ENCODE measurements around the gene ATG9A. TPM values are rescaled to one million over a fixed set of nuclear protein-coding genes. Genes with fewer than 3 reads are reported as not detected.

The ATG9A gene
- polyA plus RNA-seq, 1 donor from 2014 or later, result 26.2 TPM

DNA sequence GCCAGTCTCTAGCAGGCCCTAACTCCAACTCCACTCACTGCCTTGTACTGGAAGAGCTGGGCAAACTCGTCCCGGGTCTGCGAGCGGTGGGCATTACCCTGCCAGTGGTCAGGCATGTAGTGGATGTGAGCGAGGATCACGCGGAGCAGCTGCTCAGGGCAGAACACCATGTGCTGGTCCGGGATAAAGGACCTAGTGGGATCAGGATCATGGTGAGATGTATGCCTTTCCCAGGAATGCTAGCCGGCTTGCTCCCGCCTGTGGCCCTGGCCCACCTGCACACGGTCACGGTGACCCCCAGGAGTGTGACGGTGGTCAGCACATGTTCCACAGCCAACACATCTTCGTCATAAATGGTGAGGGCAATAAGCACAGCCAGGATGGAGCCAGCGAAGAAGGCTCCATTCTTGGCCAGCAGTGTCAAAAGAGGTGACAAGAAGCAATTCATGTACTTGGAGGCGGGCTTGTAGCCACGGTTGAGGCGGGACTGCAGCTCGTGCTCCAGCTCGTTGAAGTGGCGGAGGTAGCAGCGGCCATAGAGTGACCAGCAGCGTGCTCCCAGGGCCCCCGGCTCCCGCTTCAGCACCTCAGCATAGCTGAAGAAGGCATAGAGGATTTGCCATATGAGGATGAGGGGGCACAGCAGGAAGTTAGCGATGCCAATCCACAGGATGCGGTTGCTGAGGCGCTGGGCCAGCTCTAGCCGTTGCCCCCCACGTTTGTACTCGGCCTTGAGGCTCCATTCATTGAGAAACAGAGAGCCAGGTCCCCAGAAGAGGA, 5.4 kb downstream of the ATG9A start:
- no peaks in the 10 kb centered on the region for H4K20me1 ChIP-seq (ENCODE audit: insufficient read depth)
- no peak overlapping the region for H3K9ac ChIP-seq (ENCODE audit: low read length)
- H3K27me3 ChIP-seq (ENCODE audit: insufficient read depth, low read depth, low read length), result no peaks in the 10 kb centered on the region
- peaks cover 11% of the 10 kb centered on the region for H3K79me2 ChIP-seq (replicated peaks; ENCODE audit: insufficient read depth, low read length)
- H3K4me2 ChIP-seq (ENCODE audit: low read length), result no peak overlapping the region
- H3K9me3 ChIP-seq (ENCODE audit: low read length), result no peaks in the 10 kb centered on the region
- H3K27ac ChIP-seq (ENCODE audit: low read length), result no peak overlapping the region
- H3K4me3 ChIP-seq (ENCODE audit: low read length), result no peak overlapping the region
- TF ChIP-seq SMC3 (conservative IDR thresholded peaks at IDR 0.05; ENCODE audit: poor library complexity) (no peak), EZH2 (IDR thresholded peaks at IDR 0.05; ENCODE audit: borderline replicate concordance, insufficient read depth, low read length, poor library complexity, severe bottlenecking) (no peak), MXI1 (conservative IDR thresholded peaks at IDR 0.05; ENCODE audit: poor library complexity, severe bottlenecking) (no peak), TAF1 (IDR thresholded peaks at IDR 0.05; ENCODE audit: low read depth) (no peak), POLR2AphosphoS5 (IDR thresholded peaks at IDR 0.05) (no peak), EP300 (conservative IDR thresholded peaks at IDR 0.05; ENCODE audit: poor library complexity, severe bottlenecking) (no peak), RAD21 (conservative IDR thresholded peaks at IDR 0.05) (no peak)
- TF ChIP-seq, protein P1, sequence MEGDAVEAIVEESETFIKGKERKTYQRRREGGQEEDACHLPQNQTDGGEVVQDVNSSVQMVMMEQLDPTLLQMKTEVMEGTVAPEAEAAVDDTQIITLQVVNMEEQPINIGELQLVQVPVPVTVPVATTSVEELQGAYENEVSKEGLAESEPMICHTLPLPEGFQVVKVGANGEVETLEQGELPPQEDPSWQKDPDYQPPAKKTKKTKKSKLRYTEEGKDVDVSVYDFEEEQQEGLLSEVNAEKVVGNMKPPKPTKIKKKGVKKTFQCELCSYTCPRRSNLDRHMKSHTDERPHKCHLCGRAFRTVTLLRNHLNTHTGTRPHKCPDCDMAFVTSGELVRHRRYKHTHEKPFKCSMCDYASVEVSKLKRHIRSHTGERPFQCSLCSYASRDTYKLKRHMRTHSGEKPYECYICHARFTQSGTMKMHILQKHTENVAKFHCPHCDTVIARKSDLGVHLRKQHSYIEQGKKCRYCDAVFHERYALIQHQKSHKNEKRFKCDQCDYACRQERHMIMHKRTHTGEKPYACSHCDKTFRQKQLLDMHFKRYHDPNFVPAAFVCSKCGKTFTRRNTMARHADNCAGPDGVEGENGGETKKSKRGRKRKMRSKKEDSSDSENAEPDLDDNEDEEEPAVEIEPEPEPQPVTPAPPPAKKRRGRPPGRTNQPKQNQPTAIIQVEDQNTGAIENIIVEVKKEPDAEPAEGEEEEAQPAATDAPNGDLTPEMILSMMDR (IDR thresholded peaks at IDR 0.05; ENCODE audit: poor library complexity, severe bottlenecking), result no peak
- TF ChIP-seq, protein P2, sequence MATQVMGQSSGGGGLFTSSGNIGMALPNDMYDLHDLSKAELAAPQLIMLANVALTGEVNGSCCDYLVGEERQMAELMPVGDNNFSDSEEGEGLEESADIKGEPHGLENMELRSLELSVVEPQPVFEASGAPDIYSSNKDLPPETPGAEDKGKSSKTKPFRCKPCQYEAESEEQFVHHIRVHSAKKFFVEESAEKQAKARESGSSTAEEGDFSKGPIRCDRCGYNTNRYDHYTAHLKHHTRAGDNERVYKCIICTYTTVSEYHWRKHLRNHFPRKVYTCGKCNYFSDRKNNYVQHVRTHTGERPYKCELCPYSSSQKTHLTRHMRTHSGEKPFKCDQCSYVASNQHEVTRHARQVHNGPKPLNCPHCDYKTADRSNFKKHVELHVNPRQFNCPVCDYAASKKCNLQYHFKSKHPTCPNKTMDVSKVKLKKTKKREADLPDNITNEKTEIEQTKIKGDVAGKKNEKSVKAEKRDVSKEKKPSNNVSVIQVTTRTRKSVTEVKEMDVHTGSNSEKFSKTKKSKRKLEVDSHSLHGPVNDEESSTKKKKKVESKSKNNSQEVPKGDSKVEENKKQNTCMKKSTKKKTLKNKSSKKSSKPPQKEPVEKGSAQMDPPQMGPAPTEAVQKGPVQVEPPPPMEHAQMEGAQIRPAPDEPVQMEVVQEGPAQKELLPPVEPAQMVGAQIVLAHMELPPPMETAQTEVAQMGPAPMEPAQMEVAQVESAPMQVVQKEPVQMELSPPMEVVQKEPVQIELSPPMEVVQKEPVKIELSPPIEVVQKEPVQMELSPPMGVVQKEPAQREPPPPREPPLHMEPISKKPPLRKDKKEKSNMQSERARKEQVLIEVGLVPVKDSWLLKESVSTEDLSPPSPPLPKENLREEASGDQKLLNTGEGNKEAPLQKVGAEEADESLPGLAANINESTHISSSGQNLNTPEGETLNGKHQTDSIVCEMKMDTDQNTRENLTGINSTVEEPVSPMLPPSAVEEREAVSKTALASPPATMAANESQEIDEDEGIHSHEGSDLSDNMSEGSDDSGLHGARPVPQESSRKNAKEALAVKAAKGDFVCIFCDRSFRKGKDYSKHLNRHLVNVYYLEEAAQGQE (IDR thresholded peaks at IDR 0.05; ENCODE audit: borderline replicate concordance), result no peak
- H3K9me2 ChIP-seq (ENCODE audit: insufficient read depth, low read length), result no peaks in the 10 kb centered on the region
- H3K36me3 ChIP-seq (ENCODE audit: insufficient read depth, low read length), result no peaks in the 10 kb centered on the region
- no peaks in the 10 kb centered on the region for H3F3A ChIP-seq (ENCODE audit: insufficient read depth, low read length, poor library complexity, severe bottlenecking)
- no peak overlapping the region for H2AFZ ChIP-seq (ENCODE audit: low read depth, low read length)

DNA sequence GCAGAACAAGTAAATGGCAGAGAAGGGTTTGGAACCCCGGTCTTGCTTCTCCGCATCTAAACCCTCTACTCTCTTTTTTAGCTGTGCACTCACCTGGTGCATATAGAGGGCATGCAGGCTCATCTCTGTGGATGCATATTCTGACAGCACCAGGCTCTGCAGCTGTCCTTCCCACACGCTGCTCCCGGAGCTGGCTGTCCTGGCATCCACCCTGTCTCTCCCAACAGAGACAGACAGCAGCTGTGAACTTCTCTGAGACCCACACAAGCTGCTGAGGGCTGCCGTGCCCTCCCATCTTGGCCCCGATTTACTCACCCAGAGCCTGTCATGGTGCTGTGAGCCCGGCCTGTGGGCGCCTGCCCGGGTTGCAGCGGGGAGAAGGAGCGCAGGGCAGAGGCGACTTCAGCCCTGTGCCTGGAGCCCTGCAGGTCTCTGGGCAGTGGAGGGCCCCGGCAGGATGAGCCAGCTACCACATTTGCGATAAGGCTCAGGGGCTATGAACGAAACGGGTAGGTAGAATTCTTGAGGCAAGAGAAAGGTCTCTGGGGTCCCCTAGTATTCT, 7.4 kb downstream of the ATG9A start:
- Histone ChIP-seq H3K9me2 (ENCODE audit: insufficient read depth, low read length) (no peaks in the 10 kb centered on the region), H3K27me3 (ENCODE audit: insufficient read depth, low read depth, low read length) (no peaks in the 10 kb centered on the region), H4K20me1 (ENCODE audit: insufficient read depth) (no peaks in the 10 kb centered on the region), H3F3A (ENCODE audit: insufficient read depth, low read length, poor library complexity, severe bottlenecking) (no peaks in the 10 kb centered on the region), H3K79me2 (replicated peaks; ENCODE audit: insufficient read depth, low read length) (no peaks in the 10 kb centered on the region), H3K9me3 (ENCODE audit: low read length) (no peaks in the 10 kb centered on the region), H2AFZ (ENCODE audit: low read depth, low read length) (no peak overlapping the region), H3K4me3 (ENCODE audit: low read length) (no peak overlapping the region), H3K36me3 (ENCODE audit: insufficient read depth, low read length) (no peaks in the 10 kb centered on the region), H3K27ac (ENCODE audit: low read length) (no peak overlapping the region), H3K4me2 (ENCODE audit: low read length) (no peak overlapping the region), H3K9ac (ENCODE audit: low read length) (no peak overlapping the region)
- TF ChIP-seq EP300 (conservative IDR thresholded peaks at IDR 0.05; ENCODE audit: poor library complexity, severe bottlenecking) (no peak), SMC3 (conservative IDR thresholded peaks at IDR 0.05; ENCODE audit: poor library complexity) (no peak), EZH2 (IDR thresholded peaks at IDR 0.05; ENCODE audit: borderline replicate concordance, insufficient read depth, low read length, poor library complexity, severe bottlenecking) (no peak), TAF1 (IDR thresholded peaks at IDR 0.05; ENCODE audit: low read depth) (no peak), RAD21 (conservative IDR thresholded peaks at IDR 0.05) (no peak), POLR2AphosphoS5 (IDR thresholded peaks at IDR 0.05) (no peak), MXI1 (conservative IDR thresholded peaks at IDR 0.05; ENCODE audit: poor library complexity, severe bottlenecking) (no peak)
- TF ChIP-seq, protein P2 (IDR thresholded peaks at IDR 0.05; ENCODE audit: borderline replicate concordance), result no peak
- TF ChIP-seq, protein P1 (IDR thresholded peaks at IDR 0.05; ENCODE audit: poor library complexity, severe bottlenecking), result no peak
